ENCODE data around the gene PRICKLE2.

GRCh38 chr3:64133987-64134386 lies 91.3 kb downstream of the PRICKLE2 start:
- TF ChIP-seq CTCF (IDR thresholded peaks at IDR 0.05) (no peak), POLR2AphosphoS5 (IDR thresholded peaks at IDR 0.05; ENCODE audit: low read depth, low read length) (no peak), TCF7L2 (IDR thresholded peaks at IDR 0.05; ENCODE audit: low read depth, low read length) (no peak)
